Endothelial cell of umbilical vein (primary cell): ENCODE results near the gene TPM2.

Source experiments
- EZH2 ChIP-seq: IDR thresholded peaks from 2 replicates; pipeline ENCODE4 v1.6.1; 2012; ENCODE audit warnings: borderline replicate concordance, low read depth, mild to moderate bottlenecking, moderate library complexity, low read length, inconsistent platforms; ENCODE audit not compliant: severe bottlenecking
- MAX ChIP-seq: IDR thresholded peaks from 2 replicates; pipeline ENCODE4 v1.6.1; 2011; ENCODE audit not compliant: insufficient read depth, insufficient read length
- MYC ChIP-seq: IDR thresholded peaks from one replicate; pipeline ENCODE4 v1.6.1; 2011; ENCODE audit warnings: mild to moderate bottlenecking, low read depth, low read length
- POLR2AphosphoS5 ChIP-seq: IDR thresholded peaks from 2 replicates; pipeline ENCODE4 v1.6.1; 2012; ENCODE audit warnings: low read depth, mild to moderate bottlenecking, control low read depth, low read length, moderate library complexity; ENCODE audit not compliant: insufficient read depth
- TF ChIP-seq, protein P1 (sequence below), 2 donors: IDR thresholded peaks; 1 replicate in 1 of 2; 2 replicates in 1 of 2; pipeline ENCODE4 v1.5.1; 2011; ENCODE audit warnings: low read length in 2 of 2, mild to moderate bottlenecking in 2 of 2, moderate library complexity in 2 of 2, control low read depth in 1 of 2, inconsistent platforms in 1 of 2, low read depth in 1 of 2; ENCODE audit not compliant: insufficient read depth in 1 of 2; ENCODE audit errors: extremely low read depth in 1 of 2

DNA sequence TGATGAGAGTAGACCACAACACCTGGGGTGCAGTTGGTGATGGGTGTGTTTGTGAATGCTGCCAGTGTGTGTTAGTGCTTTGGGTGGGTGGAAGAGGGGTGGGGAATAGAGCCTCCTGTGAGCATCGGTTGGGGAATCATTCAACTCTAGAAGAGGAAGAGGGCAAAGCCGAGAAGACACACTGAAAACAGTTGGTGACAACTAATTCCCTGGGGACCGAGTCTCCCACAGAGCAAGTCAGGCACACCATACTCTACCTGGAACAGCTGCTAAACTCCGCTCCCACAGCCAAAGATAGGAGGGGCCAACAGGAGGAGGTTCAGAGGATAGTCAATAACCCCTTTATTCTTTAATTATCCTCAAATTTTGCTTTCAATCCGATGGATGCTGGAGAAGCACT, 23.2 kb downstream of the TPM2 start:
- TF ChIP-seq, protein P1, sequence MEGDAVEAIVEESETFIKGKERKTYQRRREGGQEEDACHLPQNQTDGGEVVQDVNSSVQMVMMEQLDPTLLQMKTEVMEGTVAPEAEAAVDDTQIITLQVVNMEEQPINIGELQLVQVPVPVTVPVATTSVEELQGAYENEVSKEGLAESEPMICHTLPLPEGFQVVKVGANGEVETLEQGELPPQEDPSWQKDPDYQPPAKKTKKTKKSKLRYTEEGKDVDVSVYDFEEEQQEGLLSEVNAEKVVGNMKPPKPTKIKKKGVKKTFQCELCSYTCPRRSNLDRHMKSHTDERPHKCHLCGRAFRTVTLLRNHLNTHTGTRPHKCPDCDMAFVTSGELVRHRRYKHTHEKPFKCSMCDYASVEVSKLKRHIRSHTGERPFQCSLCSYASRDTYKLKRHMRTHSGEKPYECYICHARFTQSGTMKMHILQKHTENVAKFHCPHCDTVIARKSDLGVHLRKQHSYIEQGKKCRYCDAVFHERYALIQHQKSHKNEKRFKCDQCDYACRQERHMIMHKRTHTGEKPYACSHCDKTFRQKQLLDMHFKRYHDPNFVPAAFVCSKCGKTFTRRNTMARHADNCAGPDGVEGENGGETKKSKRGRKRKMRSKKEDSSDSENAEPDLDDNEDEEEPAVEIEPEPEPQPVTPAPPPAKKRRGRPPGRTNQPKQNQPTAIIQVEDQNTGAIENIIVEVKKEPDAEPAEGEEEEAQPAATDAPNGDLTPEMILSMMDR (IDR thresholded peaks at IDR 0.05; ENCODE audit: extremely low read depth in 1 of 2, insufficient read depth in 1 of 2, low read depth in 1 of 2, low read length in 2 of 2): no peak
- TF ChIP-seq MYC (no peak), POLR2AphosphoS5 (no peak), EZH2 (no peak), MAX (no peak)
